K562 (cell line): ENCODE data around the gene TMEM132D. TPM values are rescaled to one million over a fixed set of nuclear protein-coding genes. Genes with fewer than 3 reads are reported as not detected.

ENCODE experiments used
- ATAC-seq: fragments of 200-7000 bp; cut with Tn5 transposase; 3 replicates; pipeline ENCODE4 v1.9.1; 2020; ENCODE audit warnings: moderate library complexity
- BruUV-seq: library from RNA; stranded (reverse); fragments of 400-500 nt; replicated peaks from 2 replicates; lab custom pipeline; 2021; lab: Mats Ljungman, UMichigan
- CTCF ChIA-PET: fragments of 300-600 bp; formaldehyde crosslinking; extraction: SDS; loops from one replicate; lab custom pipeline; 2021; ENCODE audit warnings: low intra/inter-chr PET ratio; lab: Yijun Ruan, JAX
- POLR2A ChIA-PET: fragments of 300-600, 350-650 bp; sonication (Branson Sonifier 250); formaldehyde crosslinking; extraction: SDS; loops from one replicate; lab custom pipeline; 2021; ENCODE audit warnings: antibody characterized with exemption, inconsistent platforms; lab: Yijun Ruan, JAX
- DNase-seq, 4 experiments: peaks; one replicate each; pipeline versions ENCODE4 v3.0.0 to v3.0.0-alpha.2; 2011 to 2018; ENCODE audit warnings: low spot score in 3 of 4, mixed read lengths in 3 of 4; ENCODE audit errors: extremely low read depth in 1 of 4
- FAIRE-seq: peaks from 2 replicates; lab custom pipeline; 2011; peaks lifted over from hg19 to GRCh38; lab: Jason Lieb, UNC
- H2AFZ ChIP-seq: 2 replicates; pipeline ENCODE4 v1.6.0; 2011; ENCODE audit warnings: low read depth, low read length, control low read depth, inconsistent platforms
- H3K27ac ChIP-seq: fragments of 200-600 bp; 3 replicates; pipeline ENCODE4 v1.8.0; 2011; ENCODE audit warnings: low read depth, mild to moderate bottlenecking, control low read depth, inconsistent platforms, low read length, moderate library complexity, mixed read lengths; ENCODE audit errors: extremely low read depth
- H3K27me3 ChIP-seq, 2 experiments: fragments of 300-600 bp in 1 of 2; 2 replicates in 1 of 2; 3 replicates in 1 of 2; pipeline versions ENCODE4 v1.6.0 to v1.8.0; 2011; ENCODE audit warnings: inconsistent platforms in 2 of 2, low read length in 2 of 2, mild to moderate bottlenecking in 1 of 2, mixed read lengths in 1 of 2, moderate library complexity in 1 of 2; ENCODE audit not compliant: control insufficient read depth in 2 of 2, insufficient read depth in 2 of 2
- H3K36me3 ChIP-seq: fragments of 300-600 bp; 3 replicates; pipeline ENCODE4 v1.8.0; 2011; ENCODE audit warnings: mild to moderate bottlenecking, low read length, inconsistent platforms; ENCODE audit not compliant: control insufficient read depth, insufficient read depth
- H3K4me1 ChIP-seq, 2 experiments: fragments of 200-600 bp in 1 of 2; replicated peaks in 1 of 2; 2 replicates in 1 of 2; 3 replicates in 1 of 2; pipeline versions ENCODE4 v1.5.1 to v1.8.0; 2011; ENCODE audit warnings: inconsistent platforms in 2 of 2, low read length in 2 of 2, mild to moderate bottlenecking in 1 of 2, mixed read lengths in 1 of 2, moderate library complexity in 1 of 2; ENCODE audit not compliant: control insufficient read depth in 2 of 2, insufficient read depth in 2 of 2
- H3K4me2 ChIP-seq: 2 replicates; pipeline ENCODE4 v1.6.1; 2011; ENCODE audit warnings: low read length, control low read depth, inconsistent platforms, mixed read lengths; ENCODE audit not compliant: insufficient read depth
- H3K4me3 ChIP-seq: fragments of 200-600 bp; sonication (generic), shearing (Covaris generic); 2 replicates; pipeline ENCODE4 v1.5.1; 2016; ENCODE audit warnings: control low read depth, inconsistent platforms
- H3K79me2 ChIP-seq: fragments of 200-600 bp; 3 replicates; pipeline ENCODE4 v1.8.0; 2011; ENCODE audit warnings: low read length, inconsistent platforms; ENCODE audit not compliant: control insufficient read depth, insufficient read depth
- H3K9ac ChIP-seq, 2 experiments: 2 replicates each; pipeline versions ENCODE4 v1.6.0 to v1.6.1; 2011; ENCODE audit warnings: low read depth in 2 of 2, low read length in 2 of 2, control low read depth in 1 of 2, inconsistent platforms in 1 of 2, mild to moderate bottlenecking in 1 of 2, mixed read lengths in 1 of 2; ENCODE audit not compliant: insufficient read depth in 1 of 2
- H3K9me1 ChIP-seq: one replicate; pipeline ENCODE4 v1.6.0; 2011; ENCODE audit warnings: inconsistent platforms, mild to moderate bottlenecking, low read length, moderate library complexity; ENCODE audit not compliant: control insufficient read depth, insufficient read depth
- H3K9me3 ChIP-seq: replicated peaks from 2 replicates; pipeline ENCODE4 v1.5.1; 2011; ENCODE audit warnings: low read depth, low read length, inconsistent platforms; ENCODE audit not compliant: control insufficient read depth, insufficient read depth
- H4K20me1 ChIP-seq: replicated peaks from 2 replicates; pipeline ENCODE4 v1.6.1; 2011; ENCODE audit warnings: low read length, inconsistent platforms, mixed read lengths; ENCODE audit not compliant: control insufficient read depth, insufficient read depth
- CBX2 ChIP-seq: fragments of 200-600 bp; sonication (generic); IDR thresholded peaks from one replicate; pipeline ENCODE4 v1.6.1; 2012; ENCODE audit warnings: mild to moderate bottlenecking, low read length, inconsistent platforms; ENCODE audit not compliant: insufficient read depth, poor library complexity, severe bottlenecking
- EP400 ChIP-seq: fragments of 450-650 bp; IDR thresholded peaks from 2 replicates; pipeline ENCODE4 v1.6.1; 2017; ENCODE audit warnings: antibody characterized with exemption, mild to moderate bottlenecking, moderate library complexity
- FOXA1 ChIP-seq: fragments of 450-650 bp; IDR thresholded peaks from 2 replicates; pipeline ENCODE4 v1.6.1; 2016; ENCODE audit warnings: mild to moderate bottlenecking, borderline replicate concordance
- FOXM1 ChIP-seq, 2 experiments: fragments of 450-650 bp in 1 of 2; sonication (generic) in 1 of 2; formaldehyde crosslinking in 1 of 2; IDR thresholded peaks; 2 replicates each; pipeline versions ENCODE4 v1.6.1 to v1.9.0; 2017 to 2022; ENCODE audit warnings: low read depth in 2 of 2, mild to moderate bottlenecking in 2 of 2, missing genetic modification reagents in 1 of 2, moderate library complexity in 1 of 2
- KLF10 ChIP-seq: fragments of 250-450 bp; sonication (Bioruptor Pico); IDR thresholded peaks from 2 replicates; pipeline ENCODE4 v1.6.1; 2021; ENCODE audit warnings: matching md5 sums
- NCOA2 ChIP-seq, 2 experiments: fragments of 450-650 bp; IDR thresholded peaks; 2 replicates each; pipeline ENCODE4 v1.6.1; 2018; ENCODE audit warnings: mild to moderate bottlenecking in 2 of 2, moderate library complexity in 1 of 2; ENCODE audit not compliant: partially characterized antibody in 2 of 2
- NCOA4 ChIP-seq: fragments of 450-650 bp; IDR thresholded peaks from 2 replicates; pipeline ENCODE4 v1.6.1; 2018; ENCODE audit warnings: mild to moderate bottlenecking; ENCODE audit not compliant: partially characterized antibody
- NELFE ChIP-seq: IDR thresholded peaks from 2 replicates; pipeline ENCODE4 v1.6.1; 2011; ENCODE audit warnings: mild to moderate bottlenecking; ENCODE audit not compliant: insufficient read depth, insufficient read length
- NR3C1 ChIP-seq: sonication (generic); formaldehyde crosslinking; IDR thresholded peaks from 2 replicates; pipeline ENCODE4 v1.8.1; 2022; ENCODE audit warnings: missing genetic modification reagents
- SMARCA5 ChIP-seq: fragments of 450-650 bp; IDR thresholded peaks from 2 replicates; pipeline ENCODE4 v1.6.1; 2016
- STAT5A ChIP-seq: IDR thresholded peaks from 2 replicates; pipeline ENCODE4 v1.6.1; 2012; ENCODE audit warnings: low read length, inconsistent platforms, borderline replicate concordance
- TEAD4 ChIP-seq, 2 experiments: sonication (generic) in 1 of 2; formaldehyde crosslinking in 1 of 2; IDR thresholded peaks; 2 replicates each; pipeline versions ENCODE4 v1.6.1 to v1.8.0; 2012 to 2022; ENCODE audit warnings: borderline replicate concordance in 1 of 2, inconsistent platforms in 1 of 2, low read length in 1 of 2, mild to moderate bottlenecking in 1 of 2, missing genetic modification reagents in 1 of 2
- TGIF2 ChIP-seq: sonication (generic); formaldehyde crosslinking; IDR thresholded peaks from 2 replicates; pipeline ENCODE4 v1.8.1; 2022; ENCODE audit warnings: mild to moderate bottlenecking, missing genetic modification reagents, moderate library complexity
- WGBS: fragments of 100-300 bp; shearing (Covaris generic); methylation state at CpG from one replicate; pipeline ENCODE4 v1.1.6; 2016; ENCODE audit warnings: low coverage, mixed read lengths; ENCODE audit not compliant: insufficient coverage; ENCODE audit errors: missing lambda C conversion rate; 5-methylcytosine and 5-hydroxymethylcytosine counted together
- in situ Hi-C: fragments of 300-500 bp; cut with MboI; formaldehyde crosslinking; loops from 4 replicates; pipeline ENCODE4 v1.15.0; 2018; ENCODE audit warnings: inconsistent platforms, mixed read lengths
- intact Hi-C: fragments of 100-400 bp; cut with micrococcal nuclease; formaldehyde crosslinking; loops from 2 replicates; pipeline ENCODE4 v1.14.2; 2022
- polyA plus RNA-seq, 8 experiments: library from polyadenylated mRNA; depleted of rRNA in 4 of 8; stranded (reverse) in 5 of 8; unstranded in 3 of 8; fragments of >200 nt; fragmentation: Nextera tagmentation in 2 of 8; fragmentation: Illumina TruSeq in 1 of 8; extraction: Ambion mirVana in 2 of 8; extraction: Trizol in 1 of 8; gene quantifications; 2 replicates each; pipeline versions ENCODE4 v1.2.1 to v1.2.3, GENCODE V29; 2011 to 2014; ENCODE audit warnings: inconsistent platforms in 1 of 8, missing spikeins in 1 of 8
- total RNA-seq, 7 experiments: library from RNA; depleted of rRNA in 6 of 7; stranded (reverse); fragments of >200 nt in 6 of 7; fragmentation: Illumina TruSeq in 2 of 7; extraction: Trizol in 2 of 7; gene quantifications; 2 replicates each; pipeline versions ENCODE4 v1.2.1 to v1.2.3, GENCODE V29; 2011 to 2021; ENCODE audit warnings: low replicate concordance in 1 of 7

TMEM132D gene
- total and polyA plus RNA-seq, 9 of the 15 experiments (the other 6 are each of a cell fraction or from before 2014, with no cell fraction given): not detected

- H3K4me3 ChIP-seq: no peak overlapping the region
- FAIRE-seq (no peak), DNase-seq (no peak), ATAC-seq (no peak)
- ChIA-PET CTCF (no interaction called here), POLR2A (no interaction called here)
- H3K36me3 ChIP-seq: no peaks in the 10 kb centered on the region
- no peak overlapping the region for H3K27ac ChIP-seq
- 2% methylated on average over 10 of the region's 10 CpGs for WGBS
- H3K79me2 ChIP-seq: no peaks in the 10 kb centered on the region
- no peaks in the 10 kb centered on the region for H3K4me1 ChIP-seq
- H3K4me2 ChIP-seq: no peak overlapping the region
- H3K9ac ChIP-seq: no peak overlapping the region
- in situ Hi-C loops (no loop called here), intact Hi-C loops (no loop called here)
- no peak overlapping the region for H2AFZ ChIP-seq
- no peaks in the 10 kb centered on the region for H3K9me3 ChIP-seq
- BruUV-seq: no TSS peak
- H3K27me3 ChIP-seq: peaks cover 0 to 5% of the 10 kb centered on the region in 2 experiments; a peak in 1 of 5 replicates
- H3K9me1 ChIP-seq: no peaks in the 10 kb centered on the region
- H4K20me1 ChIP-seq: no peaks in the 10 kb centered on the region; the same call in 1 of the 2 replicates
- TF ChIP-seq FOXA1 (no peak), STAT5A (no peak), FOXM1 (IDR thresholded peaks at IDR 0.05; ENCODE audit: low read depth) (no peak), FOXM1 (CRISPR knock-in tag; IDR thresholded peaks at IDR 0.05; ENCODE audit: low read depth) (no peak), NR3C1 (CRISPR knock-in tag) (no peak), SMARCA5 (no peak), EP400 (no peak), TEAD4 (IDR thresholded peaks at IDR 0.05; ENCODE audit: low read length) (no peak), TEAD4 (CRISPR knock-in tag; IDR thresholded peaks at IDR 0.05; ENCODE audit: borderline replicate concordance) (no peak), NCOA4 (no peak), KLF10 (no peak), NELFE (no peak), NCOA2 (IDR thresholded peaks at IDR 0.05; ENCODE audit: partially characterized antibody in 2 of 2) (no peak), TGIF2 (no peak), CBX2 (no peak)
- TF ChIP-seq, all 486 proteins: peak for 0
Measured at GRCh38 chr12:129826273-129826672, 77.6 kb downstream of the TMEM132D start.
